Psoas muscle (tissue), 8 donors: ENCODE results near the gene SETD3. TPM values are rescaled to one million over a fixed set of nuclear protein-coding genes. Genes with fewer than 3 reads are reported as not detected.
A peak's percentile ranks its signal among the peaks of the same experiment; 100 is the strongest.

Experiments used
- ATAC-seq, 4 donors: fragments of 200-7000 bp; cut with Tn5 transposase; one replicate each; pipeline ENCODE4 v1.9.1; 2020; ENCODE audit warnings: moderate library complexity in 3 of 4, mild to moderate bottlenecking in 2 of 4
- DNase-seq, 2 donors: peaks; one replicate each; pipeline ENCODE4 v3.0.0-alpha.2; 2020
- H3K27ac ChIP-seq: fragments of 200-600 bp; one replicate; pipeline ENCODE4 v1.8.0; 2022
- H3K27me3 ChIP-seq, 3 donors: fragments of 200-600 bp in 1 of 3; one replicate each; pipeline versions ENCODE4 v1.6.1 to v1.8.0; 2013 to 2022; ENCODE audit warnings: low read length in 2 of 3, mild to moderate bottlenecking in 2 of 3, moderate library complexity in 1 of 3; ENCODE audit not compliant: insufficient read depth in 3 of 3
- H3K36me3 ChIP-seq, 2 donors: fragments of 200-600 bp in 1 of 2; one replicate each; pipeline versions ENCODE4 v1.6.1 to v1.8.0; 2013 to 2022; ENCODE audit warnings: low read depth in 1 of 2, mild to moderate bottlenecking in 1 of 2, moderate library complexity in 1 of 2; ENCODE audit not compliant: insufficient read depth in 1 of 2
- H3K4me1 ChIP-seq: fragments of 200-600 bp; one replicate; pipeline ENCODE4 v1.8.0; 2022
- H3K4me3 ChIP-seq: fragments of 200-600 bp; one replicate; pipeline ENCODE4 v1.8.0; 2022; ENCODE audit warnings: mild to moderate bottlenecking
- H3K9me3 ChIP-seq: fragments of 200-600 bp; one replicate; pipeline ENCODE4 v1.8.0; 2022
- WGBS, 3 donors: extraction: QIAGEN DNeasy Blood & Tissue Kit; methylation state at CpG; one replicate each; pipeline versions ENCODE4 v1.1.6 to v1.1.7; 2013; 5-methylcytosine and 5-hydroxymethylcytosine counted together
- intact Hi-C, 2 donors: fragments of 100-400 bp; cut with DNase I; formaldehyde crosslinking; loops; one replicate each; pipeline versions ENCODE4 v1.11.0 to v1.14.2; 2022
- polyA plus RNA-seq, 3 donors: library from polyadenylated mRNA; stranded (reverse); fragments of 200-250 nt; gene quantifications; one replicate each; pipeline ENCODE4 v1.2.3, GENCODE V29; 2013
- total RNA-seq, 4 donors: library from RNA; stranded (reverse); fragmentation: NEBNext Ultra II Directional in 2 of 4; extraction: Animal tissue kit (Norgen Biotek cat#: 25700) in 2 of 4; gene quantifications; one replicate each; pipeline versions ENCODE4 v1.2.1 to v1.2.4, GENCODE V29; 2021 to 2023
- TF ChIP-seq, protein P1 (sequence below): fragments of 200-600 bp; IDR thresholded peaks from one replicate; pipeline ENCODE4 v1.8.0; 2022; ENCODE audit warnings: antibody characterized with exemption
- donor health status: healthy with polysubstance abuse.
- donor health status: DM: no; HTN: no; CAD: no; lungs with moderate emphysema.
- donor health status: Bipolar disorder and iron deficiency.
- donor health status: healthy.
- donor health status: DM: yes; HTN: yes; CAD: no.
- donor health status: DM: no; HTN: no; CAD: no.
- donor health status: DM: no; HTN: no; CAD: no.
- donor health status: DM: yes; HTN: yes; CAD: no.

The SETD3 gene
- total and polyA plus RNA-seq, 7 donors = 84.0 to 177 (median 123) TPM

DNA sequence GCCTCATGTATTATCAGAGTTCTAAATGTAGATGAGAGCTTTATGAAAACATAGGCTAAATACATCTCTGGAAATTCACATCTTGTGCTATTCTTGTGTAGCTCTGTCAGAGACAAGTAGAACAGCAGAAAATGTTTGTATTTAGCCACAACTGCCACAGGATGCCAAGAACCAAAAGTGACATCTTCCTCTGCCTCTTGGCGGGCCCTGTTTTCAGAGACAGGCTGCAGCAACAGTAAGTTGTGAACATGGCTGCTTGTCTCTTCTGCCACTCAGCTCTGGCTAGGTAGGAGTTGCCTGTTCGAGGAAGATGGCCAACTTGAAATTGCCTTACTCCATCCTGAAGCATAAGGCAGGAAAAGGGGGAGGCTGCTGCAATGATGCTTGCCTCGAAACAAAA lies 30.4 kb downstream of the SETD3 start:
- Histone ChIP-seq H3K27ac (no peak overlapping the region), H3K4me3 (no peak overlapping the region), H3K4me1 (peaks cover 11% of the 10 kb centered on the region), H3K9me3 (no peaks in the 10 kb centered on the region), H3K36me3 (peaks cover 0 to 75% of the 10 kb centered on the region in 2 donors), H3K27me3 (no peaks in the 10 kb centered on the region)
- ATAC-seq (no peak), DNase-seq (no peak)
- 75 to 92% (median 80%) methylated on average over 3 of the region's 3 CpGs for WGBS, 3 donors
- TF ChIP-seq, protein P1, sequence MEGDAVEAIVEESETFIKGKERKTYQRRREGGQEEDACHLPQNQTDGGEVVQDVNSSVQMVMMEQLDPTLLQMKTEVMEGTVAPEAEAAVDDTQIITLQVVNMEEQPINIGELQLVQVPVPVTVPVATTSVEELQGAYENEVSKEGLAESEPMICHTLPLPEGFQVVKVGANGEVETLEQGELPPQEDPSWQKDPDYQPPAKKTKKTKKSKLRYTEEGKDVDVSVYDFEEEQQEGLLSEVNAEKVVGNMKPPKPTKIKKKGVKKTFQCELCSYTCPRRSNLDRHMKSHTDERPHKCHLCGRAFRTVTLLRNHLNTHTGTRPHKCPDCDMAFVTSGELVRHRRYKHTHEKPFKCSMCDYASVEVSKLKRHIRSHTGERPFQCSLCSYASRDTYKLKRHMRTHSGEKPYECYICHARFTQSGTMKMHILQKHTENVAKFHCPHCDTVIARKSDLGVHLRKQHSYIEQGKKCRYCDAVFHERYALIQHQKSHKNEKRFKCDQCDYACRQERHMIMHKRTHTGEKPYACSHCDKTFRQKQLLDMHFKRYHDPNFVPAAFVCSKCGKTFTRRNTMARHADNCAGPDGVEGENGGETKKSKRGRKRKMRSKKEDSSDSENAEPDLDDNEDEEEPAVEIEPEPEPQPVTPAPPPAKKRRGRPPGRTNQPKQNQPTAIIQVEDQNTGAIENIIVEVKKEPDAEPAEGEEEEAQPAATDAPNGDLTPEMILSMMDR = no peak
- intact Hi-C loops = no loop called here

DNA sequence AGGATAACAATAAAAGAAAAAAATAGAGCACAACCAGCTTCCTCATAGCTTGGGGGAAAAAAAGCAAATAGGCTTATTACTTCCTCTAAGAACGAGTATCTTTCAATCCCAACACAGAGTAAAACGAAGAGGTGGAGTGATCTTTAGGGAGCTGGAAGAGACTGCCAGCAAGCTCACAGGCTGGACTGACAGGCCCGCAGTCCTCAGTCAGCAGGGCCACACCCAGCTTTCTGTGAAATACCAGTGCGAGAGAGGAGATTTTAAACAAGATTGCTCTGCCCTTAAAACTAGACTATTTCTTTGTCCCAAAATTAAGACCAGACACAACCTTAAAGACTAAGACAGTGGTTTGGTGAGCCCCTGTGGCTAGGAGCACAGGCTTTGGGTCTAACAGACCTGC lies 32.9 kb downstream of the SETD3 start:
- H3K9me3 ChIP-seq = no peaks in the 10 kb centered on the region
- H3K4me3 ChIP-seq = no peak overlapping the region
- H3K27me3 ChIP-seq = no peaks in the 10 kb centered on the region
- peaks cover 0 to 69% of the 10 kb centered on the region in 2 donors for H3K36me3 ChIP-seq
- TF ChIP-seq, protein P1 = no peak
- WGBS, 3 donors = 85 to 90% (median 90%) methylated on average over 4 of the region's 4 CpGs
- intact Hi-C loops = no loop called here
- peaks cover 7% of the 10 kb centered on the region for H3K4me1 ChIP-seq
- no peak overlapping the region for H3K27ac ChIP-seq
- ATAC-seq = no peak
- no peak for DNase-seq

DNA sequence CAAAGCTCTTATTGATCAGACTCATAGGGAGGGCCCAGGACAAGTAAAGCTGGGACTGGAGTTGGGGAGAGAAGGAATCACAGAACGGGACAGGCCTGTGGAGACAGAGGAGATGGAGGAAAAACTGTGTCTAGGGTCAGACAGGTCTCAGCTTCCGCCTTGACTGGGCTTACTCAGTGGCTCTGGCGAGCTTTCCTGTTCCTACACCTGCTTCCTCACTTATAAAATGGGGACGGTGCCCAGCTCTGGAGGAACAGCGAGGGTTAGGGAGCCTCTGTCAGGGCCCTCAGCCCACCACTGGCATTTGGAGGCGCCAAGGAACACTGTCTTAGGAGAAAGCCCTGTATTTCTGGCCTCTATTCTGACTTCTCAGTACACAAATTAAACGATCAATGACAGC lies 34.7 kb downstream of the SETD3 start:
- peak in 1 of 4 donors; percentile 36 for ATAC-seq

DNA sequence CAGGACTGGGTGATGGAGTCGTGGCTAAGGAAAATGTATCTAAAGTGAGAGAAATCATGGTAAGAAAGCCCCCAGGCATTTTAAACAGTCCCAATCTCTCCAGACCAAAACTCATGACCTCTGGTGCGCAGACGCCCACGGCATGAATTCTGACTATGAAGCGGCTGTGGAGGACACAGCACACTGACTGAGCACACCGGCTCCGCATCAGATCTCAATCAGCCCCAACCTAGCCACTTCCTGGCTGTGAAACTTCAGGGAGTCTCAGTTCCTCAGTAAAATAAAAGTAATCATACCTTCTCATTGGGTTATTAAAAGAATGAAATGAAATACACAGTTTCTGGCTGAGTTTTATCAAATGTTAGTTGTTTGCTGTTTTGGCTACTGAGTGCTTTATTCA lies 38.7 kb downstream of the SETD3 start:
- intact Hi-C loops = no loop called here
- ATAC-seq (no peak), DNase-seq (no peak)
- no peak overlapping the region for H3K4me3 ChIP-seq
- 94 to 95% (median 94%) methylated on average over 7 of the region's 7 CpGs for WGBS, 3 donors
- no peak overlapping the region for H3K27ac ChIP-seq
- H3K27me3 ChIP-seq = no peaks in the 10 kb centered on the region
- H3K36me3 ChIP-seq = peaks cover 0 to 77% of the 10 kb centered on the region in 2 donors
- no peaks in the 10 kb centered on the region for H3K4me1 ChIP-seq
- TF ChIP-seq, protein P1 = no peak
- no peaks in the 10 kb centered on the region for H3K9me3 ChIP-seq

More for the DNA sequence above, 34.7 kb downstream of the SETD3 start:
- no peak for DNase-seq
- H3K9me3 ChIP-seq = no peaks in the 10 kb centered on the region
- no peak overlapping the region for H3K4me3 ChIP-seq
- H3K36me3 ChIP-seq = peaks cover 0 to 73% of the 10 kb centered on the region in 2 donors
- no peak overlapping the region for H3K27ac ChIP-seq
- H3K27me3 ChIP-seq = no peaks in the 10 kb centered on the region
- WGBS, 3 donors = 61 to 73% (median 71%) methylated on average over 7 of the region's 7 CpGs
- TF ChIP-seq, protein P1 = no peak
- H3K4me1 ChIP-seq = peaks cover 5% of the 10 kb centered on the region
- intact Hi-C loops = no loop called here

DNA sequence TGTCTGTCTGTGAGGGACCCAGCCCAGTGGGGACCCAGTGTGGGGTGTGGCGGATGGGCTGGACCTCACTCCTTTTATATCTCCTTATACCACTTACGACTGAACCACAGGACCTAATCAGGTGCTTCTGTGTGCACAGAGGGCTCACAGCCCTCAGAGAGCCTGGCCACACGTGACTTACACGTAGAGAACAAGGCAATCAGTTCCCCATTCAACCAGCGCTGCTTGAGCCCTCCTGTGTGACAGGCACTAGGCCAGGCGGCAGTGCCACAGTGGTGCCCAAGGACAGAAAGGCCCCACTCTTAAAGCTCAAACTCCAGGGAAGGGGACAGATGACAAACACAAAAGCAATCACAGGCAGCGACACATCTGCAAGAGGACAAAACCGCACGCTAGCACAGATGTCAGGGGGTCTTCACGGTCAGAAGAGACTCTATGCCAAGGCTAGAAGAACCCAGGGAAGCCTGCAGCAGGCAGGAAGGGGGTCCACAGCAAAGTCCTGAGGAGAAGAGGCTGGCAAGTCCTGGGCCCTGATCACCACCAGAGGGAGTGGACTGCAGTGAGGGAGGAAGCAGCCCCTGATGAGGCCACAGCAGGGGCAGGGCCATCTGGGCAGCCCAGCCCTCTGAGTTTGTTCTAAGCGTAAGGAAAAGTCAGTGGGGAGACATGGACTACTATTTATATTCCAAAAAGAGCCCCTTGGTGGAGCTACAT lies 39.3 kb downstream of the SETD3 start:
- DNase-seq (no peak), ATAC-seq (no peak)
- Histone ChIP-seq H3K4me3 (no peak overlapping the region), H3K27ac (no peak overlapping the region), H3K36me3 (peaks cover 0 to 79% of the 10 kb centered on the region in 2 donors), H3K27me3 (no peaks in the 10 kb centered on the region), H3K9me3 (no peaks in the 10 kb centered on the region), H3K4me1 (no peaks in the 10 kb centered on the region)
- intact Hi-C loops = no loop called here
- WGBS, 3 donors = 93 to 96% (median 94%) methylated on average over 11 of the region's 11 CpGs
- TF ChIP-seq, protein P1 = no peak
